Suprapubic skin (tissue), 4 donors: Measurements from ENCODE around the gene ATP6V0D1. TPM values are rescaled to one million over a fixed set of nuclear protein-coding genes. Genes with fewer than 3 reads are reported as not detected.

ENCODE experiments used
- DNase-seq, 2 donors: peaks; one replicate each; pipeline ENCODE4 v3.0.0-alpha.2; 2019; ENCODE audit warnings: low spot score in 2 of 2
- H3K27ac ChIP-seq: fragments of 200-600 bp; sonication (generic); one replicate; pipeline ENCODE4 v1.5.1; 2019
- H3K27me3 ChIP-seq: fragments of 200-600 bp; sonication (generic); one replicate; pipeline ENCODE4 v1.5.1; 2019
- H3K36me3 ChIP-seq: fragments of 200-600 bp; sonication (generic); one replicate; pipeline ENCODE4 v1.5.1; 2019
- H3K4me1 ChIP-seq: fragments of 200-600 bp; sonication (generic); one replicate; pipeline ENCODE4 v1.5.1; 2019
- H3K4me3 ChIP-seq: fragments of 200-600 bp; sonication (generic); one replicate; pipeline ENCODE4 v1.5.1; 2019; ENCODE audit warnings: mild to moderate bottlenecking
- H3K9me3 ChIP-seq: fragments of 200-600 bp; sonication (generic); one replicate; pipeline ENCODE4 v1.5.1; 2019
- CTCF ChIP-seq, 2 donors: fragments of 200-600 bp in 1 of 2; fragments of 450-650 bp in 1 of 2; sonication (generic) in 1 of 2; IDR thresholded peaks; one replicate each; pipeline ENCODE4 v1.5.1; 2016 to 2019; ENCODE audit warnings: antibody characterized with exemption in 2 of 2, mild to moderate bottlenecking in 1 of 2, moderate library complexity in 1 of 2
- EP300 ChIP-seq: sonication (generic); formaldehyde crosslinking; IDR thresholded peaks from one replicate; pipeline ENCODE4 v1.6.1; 2017; ENCODE audit warnings: antibody characterized with exemption
- POLR2A ChIP-seq, 2 donors: fragments of 450-650 bp; IDR thresholded peaks; one replicate each; pipeline ENCODE4 v1.6.1; 2017; ENCODE audit warnings: antibody characterized with exemption in 2 of 2, mild to moderate bottlenecking in 2 of 2, moderate library complexity in 2 of 2
- POLR2AphosphoS5 ChIP-seq, 3 donors: sonication (generic); formaldehyde crosslinking; IDR thresholded peaks; one replicate each; pipeline ENCODE4 v1.6.1; 2017; ENCODE audit warnings: antibody characterized with exemption in 3 of 3
- WGBS: methylation state at CpG from one replicate; pipeline ENCODE4 v1.1.5; 2018; 5-methylcytosine and 5-hydroxymethylcytosine counted together
- total RNA-seq, 4 donors: library from RNA; depleted of rRNA; stranded (reverse); fragments of >200 nt; gene quantifications; one replicate each; pipeline ENCODE4 v1.1.0, GENCODE V29; 2016

Gene ATP6V0D1
- total RNA-seq, 4 donors from 2014 or later = 90.0 to 134 (median 110) TPM

- H3K4me1 ChIP-seq = peaks cover 41% of the 10 kb centered on the region
- H3K27ac ChIP-seq = no peak overlapping the region
- no peak for DNase-seq
- WGBS = 61% methylated on average over 6 of the region's 6 CpGs
- no peaks in the 10 kb centered on the region for H3K36me3 ChIP-seq
- no peaks in the 10 kb centered on the region for H3K9me3 ChIP-seq
- H3K4me3 ChIP-seq = no peak overlapping the region
- H3K27me3 ChIP-seq = peaks cover 4% of the 10 kb centered on the region
- no peak for TF ChIP-seq POLR2AphosphoS5 (IDR thresholded peaks at IDR 0.05)
- no peak for TF ChIP-seq POLR2A (IDR thresholded peaks at IDR 0.05)
- no peak for TF ChIP-seq EP300
- TF ChIP-seq CTCF (IDR thresholded peaks at IDR 0.05) = no peak
Measured at GRCh38 chr16:67425061-67425460, 55.9 kb downstream of the ATP6V0D1 start.

- H3K27ac ChIP-seq = no peak overlapping the region
- WGBS = 60% methylated on average over 5 of the region's 5 CpGs
- peaks cover 33% of the 10 kb centered on the region for H3K4me1 ChIP-seq
- H3K36me3 ChIP-seq = no peaks in the 10 kb centered on the region
- no peak overlapping the region for H3K4me3 ChIP-seq
- DNase-seq = no peak
- H3K27me3 ChIP-seq = no peaks in the 10 kb centered on the region
- H3K9me3 ChIP-seq = no peaks in the 10 kb centered on the region
- no peak for TF ChIP-seq POLR2A (IDR thresholded peaks at IDR 0.05)
Measured at GRCh38 chr16:67424261-67424615, 56.7 kb downstream of the ATP6V0D1 start.

- H3K27me3 ChIP-seq = no peaks in the 10 kb centered on the region
- no peaks in the 10 kb centered on the region for H3K36me3 ChIP-seq
- no peak for DNase-seq
- H3K4me3 ChIP-seq = no peak overlapping the region
- H3K27ac ChIP-seq = no peak overlapping the region
- 50% methylated on average over 9 of the region's 9 CpGs for WGBS
- no peak for TF ChIP-seq POLR2AphosphoS5 (IDR thresholded peaks at IDR 0.05)
- TF ChIP-seq POLR2A (IDR thresholded peaks at IDR 0.05) = no peak
- TF ChIP-seq EP300 = no peak
- TF ChIP-seq CTCF (IDR thresholded peaks at IDR 0.05) = no peak
- H3K4me1 ChIP-seq = peaks cover 28% of the 10 kb centered on the region
- H3K9me3 ChIP-seq = no peaks in the 10 kb centered on the region
Measured at GRCh38 chr16:67423611-67424260, 57.2 kb downstream of the ATP6V0D1 start.

GRCh38 chr16:67423015-67423414 is 57.9 kb downstream of the ATP6V0D1 start:
- WGBS = 88% methylated on average over 5 of the region's 5 CpGs
- Histone ChIP-seq H3K9me3 (no peaks in the 10 kb centered on the region), H3K27ac (no peak overlapping the region), H3K36me3 (no peaks in the 10 kb centered on the region), H3K4me1 (peaks cover 21% of the 10 kb centered on the region), H3K27me3 (no peaks in the 10 kb centered on the region), H3K4me3 (no peak overlapping the region)
- TF ChIP-seq POLR2A (IDR thresholded peaks at IDR 0.05) (no peak), CTCF (IDR thresholded peaks at IDR 0.05) (no peak), EP300 (no peak), POLR2AphosphoS5 (IDR thresholded peaks at IDR 0.05) (no peak)
- DNase-seq = no peak

- Histone ChIP-seq H3K27ac (no peak overlapping the region), H3K36me3 (no peaks in the 10 kb centered on the region), H3K4me3 (no peak overlapping the region), H3K9me3 (no peaks in the 10 kb centered on the region), H3K4me1 (peaks cover 29% of the 10 kb centered on the region), H3K27me3 (no peaks in the 10 kb centered on the region)
- DNase-seq = no peak
- 50% methylated on average over 4 of the region's 4 CpGs for WGBS
- TF ChIP-seq POLR2AphosphoS5 (IDR thresholded peaks at IDR 0.05) (no peak), EP300 (no peak), POLR2A (IDR thresholded peaks at IDR 0.05) (no peak), CTCF (IDR thresholded peaks at IDR 0.05) (no peak)
Measured at GRCh38 chr16:67421030-67421429, 59.9 kb downstream of the ATP6V0D1 start.

- WGBS = 76% methylated on average over 3 of the region's 3 CpGs
Measured at GRCh38 chr16:67419931-67420330, 61.0 kb downstream of the ATP6V0D1 start.

More at GRCh38 chr16:67419931-67420330, 61.0 kb downstream of the ATP6V0D1 start:
- TF ChIP-seq CTCF (IDR thresholded peaks at IDR 0.05) (no peak), POLR2AphosphoS5 (IDR thresholded peaks at IDR 0.05) (no peak), POLR2A (IDR thresholded peaks at IDR 0.05) (no peak), EP300 (no peak)
- peaks cover 35% of the 10 kb centered on the region for H3K4me1 ChIP-seq
- no peaks in the 10 kb centered on the region for H3K27me3 ChIP-seq
- no peaks in the 10 kb centered on the region for H3K9me3 ChIP-seq
- no peak overlapping the region for H3K27ac ChIP-seq
- H3K4me3 ChIP-seq = no peak overlapping the region
- H3K36me3 ChIP-seq = no peaks in the 10 kb centered on the region
- DNase-seq = no peak
